SU-DHL-6 (cell line): Measurements from ENCODE around the gene LRRC7.

Source experiments
- H2AFZ ChIP-seq: fragments of 200-600 bp; sonication (generic); 2 replicates; pipeline ENCODE4 v1.6.1; 2014; ENCODE audit warnings: low read depth, mild to moderate bottlenecking, moderate library complexity, mixed read lengths, antibody characterized with exemption, low read length; ENCODE audit not compliant: severe bottlenecking
- H3F3A ChIP-seq: fragments of 200-600 bp; shearing (Covaris generic); 2 replicates; pipeline ENCODE4 v1.6.0; 2016; ENCODE audit warnings: antibody characterized with exemption, mild to moderate bottlenecking; ENCODE audit not compliant: insufficient read depth
- H3K27ac ChIP-seq: fragments of 200-600 bp; sonication (generic); 2 replicates; pipeline ENCODE4 v1.5.1; 2016; ENCODE audit warnings: low read depth, mild to moderate bottlenecking, low read length, moderate library complexity, mixed read lengths
- H3K27me3 ChIP-seq: fragments of 200-600 bp; sonication (generic), shearing (Covaris generic); 2 replicates; pipeline ENCODE4 v1.6.0; 2014; ENCODE audit warnings: mild to moderate bottlenecking, low read length
- H3K36me3 ChIP-seq: fragments of 200-600 bp; sonication (generic); 2 replicates; pipeline ENCODE4 v1.6.1; 2014; ENCODE audit warnings: mild to moderate bottlenecking, low read length, mixed read lengths
- H3K4me2 ChIP-seq: fragments of 300-600, 200-600 bp; shearing (Covaris generic), sonication (generic); 2 replicates; pipeline ENCODE4 v1.6.0; 2014; ENCODE audit warnings: low read length, low read depth, mild to moderate bottlenecking; ENCODE audit not compliant: poor library complexity, severe bottlenecking
- H3K4me3 ChIP-seq: fragments of 200-600 bp; sonication (generic); 2 replicates; pipeline ENCODE4 v1.5.1; 2014; ENCODE audit warnings: antibody characterized with exemption, low read length, mild to moderate bottlenecking, mixed read lengths; ENCODE audit not compliant: insufficient read depth, poor library complexity, severe bottlenecking
- H3K79me2 ChIP-seq: fragments of 200-600 bp; sonication (generic); 2 replicates; pipeline ENCODE4 v1.6.1; 2014; ENCODE audit warnings: mild to moderate bottlenecking, low read length, moderate library complexity; ENCODE audit not compliant: insufficient read depth
- H3K9ac ChIP-seq: fragments of 200-600 bp; sonication (generic); 2 replicates; pipeline ENCODE4 v1.7.0; 2014; ENCODE audit warnings: mild to moderate bottlenecking, low read length
- H3K9me2 ChIP-seq: fragments of 200-600 bp; sonication (generic); replicated peaks from 2 replicates; pipeline ENCODE4 v1.6.1; 2014; ENCODE audit warnings: low read length; ENCODE audit not compliant: insufficient read depth
- H3K9me3 ChIP-seq: fragments of 200-600 bp; sonication (generic); 2 replicates; pipeline ENCODE4 v1.6.1; 2014; ENCODE audit warnings: low read length, mixed read lengths; ENCODE audit not compliant: insufficient read depth
- H4K20me1 ChIP-seq: fragments of 200-600 bp; sonication (generic); 2 replicates; pipeline ENCODE4 v1.6.1; 2014; ENCODE audit warnings: low read depth, mild to moderate bottlenecking, antibody characterized with exemption, low read length, moderate library complexity, mixed read lengths
- EZH2phosphoT487 ChIP-seq: fragments of 200-600 bp; sonication (generic), shearing (Covaris generic); conservative IDR thresholded peaks from 2 replicates; pipeline ENCODE4 v1.6.1; 2018; ENCODE audit warnings: mild to moderate bottlenecking, antibody characterized with exemption, low read length, moderate library complexity, mixed read lengths
- TF ChIP-seq, protein P1 (sequence below): fragments of 200-600 bp; sonication (generic); IDR thresholded peaks from one replicate; pipeline ENCODE4 v1.5.1; 2017; ENCODE audit warnings: antibody characterized with exemption, mild to moderate bottlenecking, low read length, moderate library complexity; ENCODE audit not compliant: insufficient read depth, poor library complexity, severe bottlenecking

The LRRC7 gene

DNA sequence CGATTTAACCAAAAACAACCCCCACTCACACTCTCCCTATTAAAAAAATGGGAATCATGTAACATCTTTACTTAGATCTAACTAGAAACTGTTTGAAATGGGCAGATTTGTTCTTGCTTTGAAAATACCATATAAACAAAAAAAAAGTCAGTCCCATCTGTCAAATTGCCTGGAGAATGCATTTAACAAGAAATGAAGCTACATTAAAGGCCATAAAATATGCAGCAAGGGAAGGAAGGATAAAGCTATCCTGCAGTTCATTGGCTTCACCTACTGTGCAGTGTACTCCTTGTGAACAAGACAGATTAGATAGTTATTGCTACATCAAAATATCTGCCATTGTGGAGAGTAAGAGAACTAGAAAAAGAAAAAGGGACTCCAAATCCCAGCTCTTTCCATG is 160.5 kb downstream of the LRRC7 start:
- Histone ChIP-seq H3K9ac (no peak overlapping the region), H3F3A (no peaks in the 10 kb centered on the region), H3K27ac (no peak overlapping the region), H3K9me2 (no peaks in the 10 kb centered on the region), H3K9me3 (no peaks in the 10 kb centered on the region), H3K4me3 (no peak overlapping the region), H3K4me2 (no peak overlapping the region), H2AFZ (no peak overlapping the region), H3K27me3 (no peaks in the 10 kb centered on the region), H3K36me3 (no peaks in the 10 kb centered on the region), H3K79me2 (no peaks in the 10 kb centered on the region), H4K20me1 (no peaks in the 10 kb centered on the region)
- TF ChIP-seq EZH2phosphoT487: no peak
- TF ChIP-seq, protein P1, sequence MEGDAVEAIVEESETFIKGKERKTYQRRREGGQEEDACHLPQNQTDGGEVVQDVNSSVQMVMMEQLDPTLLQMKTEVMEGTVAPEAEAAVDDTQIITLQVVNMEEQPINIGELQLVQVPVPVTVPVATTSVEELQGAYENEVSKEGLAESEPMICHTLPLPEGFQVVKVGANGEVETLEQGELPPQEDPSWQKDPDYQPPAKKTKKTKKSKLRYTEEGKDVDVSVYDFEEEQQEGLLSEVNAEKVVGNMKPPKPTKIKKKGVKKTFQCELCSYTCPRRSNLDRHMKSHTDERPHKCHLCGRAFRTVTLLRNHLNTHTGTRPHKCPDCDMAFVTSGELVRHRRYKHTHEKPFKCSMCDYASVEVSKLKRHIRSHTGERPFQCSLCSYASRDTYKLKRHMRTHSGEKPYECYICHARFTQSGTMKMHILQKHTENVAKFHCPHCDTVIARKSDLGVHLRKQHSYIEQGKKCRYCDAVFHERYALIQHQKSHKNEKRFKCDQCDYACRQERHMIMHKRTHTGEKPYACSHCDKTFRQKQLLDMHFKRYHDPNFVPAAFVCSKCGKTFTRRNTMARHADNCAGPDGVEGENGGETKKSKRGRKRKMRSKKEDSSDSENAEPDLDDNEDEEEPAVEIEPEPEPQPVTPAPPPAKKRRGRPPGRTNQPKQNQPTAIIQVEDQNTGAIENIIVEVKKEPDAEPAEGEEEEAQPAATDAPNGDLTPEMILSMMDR: no peak

DNA sequence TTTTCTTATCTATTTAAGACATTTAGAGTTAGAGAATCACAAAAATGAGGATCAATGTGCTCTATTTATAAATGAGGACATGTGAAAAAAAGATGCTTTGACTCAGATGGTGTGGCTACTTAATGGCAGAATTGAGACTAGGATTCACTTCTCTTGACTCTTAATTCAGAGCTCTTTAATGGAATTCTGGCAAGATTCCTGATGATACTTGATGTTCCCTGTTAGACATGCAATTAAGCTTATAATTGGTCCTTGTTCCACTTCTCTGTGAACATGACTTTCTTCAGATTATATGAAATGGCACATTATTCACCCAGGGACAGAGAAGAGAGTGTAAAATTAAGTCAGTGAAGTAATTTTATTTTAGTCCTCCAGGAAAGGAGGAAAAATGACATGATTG is 165.3 kb downstream of the LRRC7 start:
- H3K9me2 ChIP-seq: no peaks in the 10 kb centered on the region
- H3F3A ChIP-seq: no peaks in the 10 kb centered on the region

DNA sequence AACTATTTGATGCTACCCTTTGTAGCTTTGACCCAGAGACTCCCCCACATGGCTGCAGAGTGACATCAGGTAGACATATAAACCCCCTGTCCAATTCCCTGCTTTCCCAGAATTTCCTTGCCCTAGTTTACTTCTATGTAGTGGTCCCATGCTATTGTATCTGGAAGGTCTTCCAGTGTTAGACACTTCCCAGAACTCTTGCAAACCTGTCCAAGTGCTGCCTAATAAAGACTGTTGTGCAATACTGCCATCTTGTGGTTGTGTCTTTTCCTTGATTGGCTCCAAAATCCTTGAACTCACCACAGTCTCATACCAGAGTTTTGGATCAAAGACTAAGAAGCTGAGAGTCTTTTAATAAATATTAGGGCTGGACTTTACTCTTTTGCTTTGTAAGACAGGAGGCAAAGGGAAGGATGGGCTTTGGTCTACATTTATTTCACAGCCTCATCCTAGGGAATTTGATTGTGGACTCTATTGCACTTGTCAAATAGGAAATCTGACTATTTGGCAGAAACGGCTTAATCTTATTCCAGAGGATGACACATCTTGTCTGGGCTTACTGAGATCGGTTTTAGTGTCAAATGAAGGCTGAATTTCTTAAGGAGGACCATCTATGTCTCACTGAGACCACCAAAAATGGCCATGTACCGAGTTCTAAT is 169.9 kb downstream of the LRRC7 start:
- Histone ChIP-seq H3K4me2 (no peak overlapping the region), H4K20me1 (no peaks in the 10 kb centered on the region), H3K4me3 (no peak overlapping the region), H3K27me3 (no peaks in the 10 kb centered on the region), H3K9me3 (no peaks in the 10 kb centered on the region), H3K36me3 (no peaks in the 10 kb centered on the region), H3K9me2 (no peaks in the 10 kb centered on the region), H3K27ac (no peak overlapping the region), H3K9ac (no peak overlapping the region), H3F3A (no peaks in the 10 kb centered on the region), H3K79me2 (no peaks in the 10 kb centered on the region), H2AFZ (no peak overlapping the region)
- TF ChIP-seq EZH2phosphoT487: no peak
- TF ChIP-seq, protein P1: peak; percentile 56

More for the DNA sequence above, 165.3 kb downstream of the LRRC7 start:
- Histone ChIP-seq H3K27ac (no peak overlapping the region), H3K27me3 (no peaks in the 10 kb centered on the region), H3K9me3 (no peaks in the 10 kb centered on the region), H3K9ac (no peak overlapping the region), H3K36me3 (no peaks in the 10 kb centered on the region), H4K20me1 (no peaks in the 10 kb centered on the region), H3K79me2 (no peaks in the 10 kb centered on the region), H3K4me2 (no peak overlapping the region), H2AFZ (no peak overlapping the region), H3K4me3 (no peak overlapping the region)
- TF ChIP-seq, protein P1: no peak
- no peak for TF ChIP-seq EZH2phosphoT487
